Large intestine (tissue), 3 donors: ENCODE results near the gene UVSSA. TPM values are rescaled to one million over a fixed set of nuclear protein-coding genes. Genes with fewer than 3 reads are reported as not detected.

Source experiments
- DNase-seq, 2 donors: peaks; one replicate each; pipeline versions ENCODE4 v3.0.0 to v3.0.0-alpha.2; 2013
- H3K27ac ChIP-seq: one replicate; pipeline ENCODE4 v1.5.1; 2013; ENCODE audit warnings: low read length
- H3K27me3 ChIP-seq: 2 replicates; pipeline ENCODE4 v1.6.1; 2013; ENCODE audit warnings: low read length; ENCODE audit not compliant: control insufficient read depth, insufficient read depth
- H3K36me3 ChIP-seq: 2 replicates; pipeline ENCODE4 v1.6.1; 2013; ENCODE audit warnings: low read length; ENCODE audit not compliant: control insufficient read depth, insufficient read depth
- H3K4me1 ChIP-seq: one replicate; pipeline ENCODE4 v1.6.1; 2013; ENCODE audit warnings: low read length; ENCODE audit not compliant: control insufficient read depth, insufficient read depth
- H3K4me3 ChIP-seq: one replicate; pipeline ENCODE4 v1.5.1; 2013; ENCODE audit warnings: low read length
- H3K9me3 ChIP-seq: one replicate; pipeline ENCODE4 v1.6.1; 2013; ENCODE audit warnings: mild to moderate bottlenecking, low read depth, low read length, moderate library complexity; ENCODE audit not compliant: control insufficient read depth
- WGBS: methylation state at CpG from one replicate; pipeline ENCODE4 v1.1.5; 2013; ENCODE audit warnings: low lambda C conversion rate; ENCODE audit not compliant: insufficient coverage; 5-methylcytosine and 5-hydroxymethylcytosine counted together
- polyA plus RNA-seq: library from polyadenylated mRNA; unstranded; fragments of 120-200 nt; gene quantifications from one replicate; pipeline ENCODE4 v1.2.1, GENCODE V29; 2013

The UVSSA gene
- polyA plus RNA-seq, 1 donor: 23.5 TPM

- Histone ChIP-seq H3K36me3 (no peaks in the 10 kb centered on the region), H3K4me1 (no peaks in the 10 kb centered on the region), H3K27ac (no peak overlapping the region), H3K9me3 (peaks cover 44% of the 10 kb centered on the region), H3K4me3 (no peak overlapping the region), H3K27me3 (peaks cover 61% of the 10 kb centered on the region)
- no peak for DNase-seq
- 40% methylated on average over 1 of the region's 18 CpGs for WGBS
Observed at GRCh38 chr4:1401409-1402020, 54.5 kb downstream of the UVSSA start.

- Histone ChIP-seq H3K36me3 (no peaks in the 10 kb centered on the region), H3K27me3 (peaks cover 67% of the 10 kb centered on the region), H3K4me3 (no peak overlapping the region), H3K27ac (no peak overlapping the region), H3K9me3 (peaks cover 42% of the 10 kb centered on the region), H3K4me1 (no peaks in the 10 kb centered on the region)
- DNase-seq: no peak
- WGBS: no CpG with 5 or more reads among the region's 24 CpGs
Observed at GRCh38 chr4:1402021-1402515, 55.1 kb downstream of the UVSSA start.

DNA sequence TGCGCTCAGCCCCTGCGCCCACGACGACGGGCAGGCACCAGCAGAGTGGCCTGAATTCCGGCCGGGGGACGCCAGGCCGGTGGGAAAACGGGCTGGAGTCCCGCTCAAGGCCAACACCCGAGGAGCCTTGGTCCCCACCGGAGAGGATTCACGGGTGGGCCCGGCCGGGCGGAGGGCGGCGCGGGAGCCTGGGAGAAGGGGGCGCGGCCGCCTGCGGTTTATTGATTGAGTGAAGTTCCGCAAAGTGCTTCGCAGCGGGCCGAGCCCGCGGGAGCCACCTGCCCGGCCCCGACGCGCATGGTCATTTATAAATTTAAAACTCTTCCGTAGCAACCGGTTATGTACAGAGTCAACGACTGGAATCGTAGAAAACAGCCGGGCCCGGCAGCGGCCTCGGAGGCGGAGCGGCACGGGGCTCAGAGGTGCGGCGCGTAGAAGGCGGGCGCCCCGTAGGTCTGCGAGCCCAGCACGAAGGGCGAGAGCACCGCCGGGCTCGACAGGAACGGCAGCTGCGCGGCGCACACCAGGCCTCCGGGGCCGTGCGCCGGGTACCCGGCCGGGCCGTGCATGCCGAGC, 55.6 kb downstream of the UVSSA start:
- WGBS: no CpG with 5 or more reads among the region's 69 CpGs
- Histone ChIP-seq H3K36me3 (no peaks in the 10 kb centered on the region), H3K4me1 (no peaks in the 10 kb centered on the region), H3K27ac (no peak overlapping the region), H3K4me3 (no peak overlapping the region), H3K27me3 (peaks cover 72% of the 10 kb centered on the region), H3K9me3 (peaks cover 44% of the 10 kb centered on the region)
- DNase-seq: peak in 1 of 2 donors; percentile 13

DNA sequence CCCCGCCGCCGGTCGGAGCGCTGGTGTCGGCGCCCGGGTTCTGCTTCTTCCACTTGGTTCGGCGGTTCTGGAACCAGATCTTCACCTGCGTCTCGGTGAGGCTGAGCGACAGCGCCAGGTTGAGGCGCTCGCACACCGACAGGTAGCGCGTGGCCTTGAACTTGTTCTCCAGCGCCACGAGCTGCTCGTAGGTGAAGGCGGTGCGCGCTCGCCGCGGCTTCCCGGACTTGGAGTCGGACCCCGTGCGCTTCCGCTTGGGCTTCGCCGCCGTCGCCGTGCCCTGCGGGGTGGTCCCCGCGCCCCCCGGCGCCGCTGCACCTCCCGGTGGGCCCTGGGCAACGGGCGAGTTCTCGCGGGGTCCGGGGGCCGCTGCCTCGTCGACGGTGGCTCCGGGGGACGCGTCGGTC, 56.2 kb downstream of the UVSSA start:
- no peak for DNase-seq
- Histone ChIP-seq H3K9me3 (peaks cover 44% of the 10 kb centered on the region), H3K27ac (no peak overlapping the region), H3K36me3 (no peaks in the 10 kb centered on the region), H3K4me3 (no peak overlapping the region), H3K27me3 (peaks cover 77% of the 10 kb centered on the region), H3K4me1 (no peaks in the 10 kb centered on the region)
- no CpG with 5 or more reads among the region's 58 CpGs for WGBS

GRCh38 chr4:1403591-1404572, 56.9 kb downstream of the UVSSA start:
- WGBS: no CpG with 5 or more reads among the region's 107 CpGs
- no peaks in the 10 kb centered on the region for H3K4me1 ChIP-seq
- no peak overlapping the region for H3K27ac ChIP-seq
- no peaks in the 10 kb centered on the region for H3K36me3 ChIP-seq
- H3K9me3 ChIP-seq: peaks cover 43% of the 10 kb centered on the region
- H3K27me3 ChIP-seq: peaks cover 84% of the 10 kb centered on the region
- H3K4me3 ChIP-seq: no peak overlapping the region
- no peak for DNase-seq

DNA sequence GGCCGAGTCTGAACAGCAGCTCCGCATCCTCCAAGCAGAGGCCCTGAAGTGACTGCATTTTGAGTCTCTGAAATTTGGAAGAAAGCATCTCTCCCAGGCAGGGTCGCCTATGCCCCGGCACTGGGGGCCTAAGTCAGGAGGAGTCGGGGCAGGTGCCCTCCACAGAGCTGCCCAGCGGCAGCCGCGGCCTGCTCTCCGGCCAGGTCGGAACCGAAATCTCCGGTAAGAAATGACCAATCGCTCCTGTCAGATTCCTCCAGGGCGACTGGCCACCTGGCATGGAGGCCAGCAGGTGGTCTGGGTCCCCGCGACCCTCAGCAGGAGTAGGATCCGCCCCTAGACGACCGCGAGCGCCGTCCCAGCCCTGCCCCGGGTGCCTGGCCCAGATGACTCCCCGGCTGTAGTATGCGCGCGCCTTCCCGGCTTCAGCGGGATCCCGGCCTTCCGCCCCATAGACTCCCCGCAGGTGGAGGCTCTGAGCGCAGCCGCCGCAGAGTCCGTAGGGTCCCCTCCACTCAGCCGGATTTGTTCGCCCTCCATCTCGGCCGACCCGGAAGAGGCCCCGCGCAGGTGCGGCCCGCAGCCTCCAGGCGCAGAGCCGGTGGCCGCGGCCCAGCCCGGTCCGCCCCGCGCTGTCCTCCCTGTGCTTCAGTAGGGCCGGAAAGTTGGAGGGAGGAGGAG, 57.7 kb downstream of the UVSSA start:
- peaks cover 34% of the 10 kb centered on the region for H3K9me3 ChIP-seq
- H3K36me3 ChIP-seq: no peaks in the 10 kb centered on the region
- H3K4me1 ChIP-seq: no peaks in the 10 kb centered on the region
- DNase-seq: no peak
- no CpG with 5 or more reads among the region's 54 CpGs for WGBS
- peaks cover 88% of the 10 kb centered on the region for H3K27me3 ChIP-seq
- no peak overlapping the region for H3K27ac ChIP-seq
- no peak overlapping the region for H3K4me3 ChIP-seq

DNA sequence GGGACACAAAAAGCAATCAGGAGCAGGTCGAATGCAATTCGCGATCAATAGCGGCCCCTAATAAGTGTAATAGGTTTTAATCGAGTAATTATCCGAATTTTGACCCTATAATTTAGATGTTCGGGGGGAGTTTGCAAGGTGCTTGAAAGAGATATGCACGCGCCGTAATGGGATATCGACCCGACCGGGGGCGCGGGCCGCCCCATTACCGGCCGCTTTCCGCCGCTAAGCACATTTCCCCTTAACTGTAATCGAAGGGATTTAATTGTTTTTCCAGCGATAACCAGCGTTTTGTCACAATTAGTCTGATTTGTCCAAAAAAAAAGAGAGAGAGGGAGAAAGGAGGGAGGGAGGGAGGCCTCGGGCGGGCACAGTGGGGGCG, 58.2 kb downstream of the UVSSA start:
- DNase-seq: no peak
- Histone ChIP-seq H3K36me3 (no peaks in the 10 kb centered on the region), H3K27ac (no peak overlapping the region), H3K27me3 (peaks cover 88% of the 10 kb centered on the region), H3K4me3 (no peak overlapping the region), H3K9me3 (peaks cover 31% of the 10 kb centered on the region), H3K4me1 (no peaks in the 10 kb centered on the region)
- no CpG with 5 or more reads among the region's 26 CpGs for WGBS

DNA sequence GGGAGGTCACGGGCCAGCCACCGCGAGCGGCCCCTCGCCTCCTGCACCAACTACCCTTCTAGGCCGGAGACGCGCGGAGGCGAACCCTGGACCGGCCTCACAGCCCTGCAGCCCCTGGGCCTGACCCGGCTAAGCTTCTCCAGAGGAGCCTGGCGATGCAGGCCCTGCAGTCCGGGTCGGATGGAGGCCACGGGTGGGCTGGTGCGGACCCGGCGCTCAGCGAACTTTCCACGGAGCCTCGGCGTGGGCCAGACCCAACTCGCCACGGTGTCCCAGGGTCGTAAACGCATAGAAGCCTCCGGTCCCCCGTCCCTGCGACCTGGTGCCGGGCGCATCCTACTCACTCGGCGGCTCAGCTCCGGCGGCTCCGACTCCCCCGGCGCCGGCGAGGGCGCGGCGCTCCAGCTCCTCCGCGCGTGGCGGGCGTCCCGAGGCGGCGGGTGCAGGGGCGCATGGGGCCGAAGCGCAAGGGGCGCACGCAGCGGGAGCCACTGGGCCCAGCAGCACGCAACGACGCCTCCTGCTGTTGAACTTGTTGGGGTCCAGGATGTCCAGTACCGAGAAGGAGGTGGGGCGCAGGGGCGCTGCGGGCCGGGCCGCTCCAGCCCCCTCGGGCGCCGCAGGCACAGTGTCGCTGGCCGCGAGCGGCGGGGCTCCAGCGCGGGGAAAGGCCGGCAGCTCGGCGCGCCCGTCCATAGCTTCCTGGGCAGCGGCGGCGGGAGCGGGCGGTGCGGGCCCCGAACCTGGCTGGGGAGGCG, 58.8 kb downstream of the UVSSA start:
- Histone ChIP-seq H3K9me3 (peaks cover 31% of the 10 kb centered on the region), H3K4me3 (no peak overlapping the region), H3K36me3 (no peaks in the 10 kb centered on the region), H3K27me3 (peaks cover 88% of the 10 kb centered on the region), H3K27ac (no peak overlapping the region), H3K4me1 (no peaks in the 10 kb centered on the region)
- no CpG with 5 or more reads among the region's 90 CpGs for WGBS
- DNase-seq: no peak

DNA sequence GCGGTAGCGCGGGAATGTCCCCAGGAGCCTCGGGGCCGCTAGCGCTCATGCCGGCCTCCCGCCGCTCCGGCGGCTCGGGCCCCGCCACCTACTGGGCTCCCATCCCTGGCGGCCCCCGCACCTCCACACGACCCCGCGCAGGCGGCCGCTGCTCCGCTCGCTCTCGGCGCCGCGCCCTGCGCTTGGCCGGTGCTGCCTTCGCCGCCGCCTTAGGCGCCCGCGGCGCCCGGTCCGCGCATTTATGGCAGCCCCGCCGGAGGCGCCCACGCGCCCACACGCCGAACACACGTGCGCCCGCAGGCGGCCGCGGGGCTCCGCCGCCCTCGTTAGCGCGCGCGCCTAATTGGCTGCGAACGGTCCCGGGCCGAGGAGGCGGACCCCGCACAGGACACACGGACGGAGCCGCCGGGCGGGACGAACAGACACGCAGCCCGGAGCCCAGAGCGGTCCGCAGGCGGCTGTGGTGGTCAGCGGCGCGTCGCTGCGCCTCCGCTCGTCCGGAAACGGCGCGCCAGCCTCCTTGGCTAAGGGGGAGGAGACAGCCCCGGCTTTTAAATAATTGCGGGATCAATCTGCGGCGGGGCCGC, 59.5 kb downstream of the UVSSA start, which contains the start of gene NKX1-1:
Gene NKX1-1 (minus strand): TSS at position 49 of the 587 bp plus-strand sequence. CDS start 0 bp downstream, at position 49.
- Histone ChIP-seq H3K27me3 (peaks cover 88% of the 10 kb centered on the region), H3K9me3 (peaks cover 27% of the 10 kb centered on the region), H3K36me3 (no peaks in the 10 kb centered on the region), H3K4me3 (no peak within 1 kb of the TSS), H3K27ac (no peak within 1 kb of the TSS), H3K4me1 (no peaks in the 10 kb centered on the region)
- WGBS: no CpG with 5 or more reads among the region's 91 CpGs
- no peak for DNase-seq
